ENCODE data around the gene PPP2R5E. TPM values are rescaled to one million over a fixed set of nuclear protein-coding genes. Genes with fewer than 3 reads are reported as not detected.

PPP2R5E gene
- total and polyA plus RNA-seq, 9 of the 15 experiments (the other 6 are each of a cell fraction or from before 2014, with no cell fraction given): 4.2 to 30.3 (median 11.0) TPM

GRCh38 chr14:63398952-63399351 lies 144.2 kb downstream of the PPP2R5E start:
- no peak overlapping the region for H3K4me2 ChIP-seq (ENCODE audit: insufficient read depth, low read length)
- intact Hi-C loops (cut with micrococcal nuclease): no loop called here
- DNase-seq (ENCODE audit: extremely low read depth in 1 of 4, low spot score in 3 of 4) (no peak), FAIRE-seq (no peak), ATAC-seq (no peak)
- no peaks in the 10 kb centered on the region for H3K27me3 ChIP-seq (ENCODE audit: control insufficient read depth in 2 of 2, insufficient read depth in 2 of 2, low read length in 2 of 2)
- in situ Hi-C loops (cut with MboI): loop anchor here (25.0 kb wide), 1 partner anchor 913 kb away; no protein-coding TSS in a partner anchor
- H3K27ac ChIP-seq (ENCODE audit: extremely low read depth, low read depth, low read length): no peak overlapping the region
- no peak for TF ChIP-seq TAL1 (IDR thresholded peaks at IDR 0.05)
- H3K4me1 ChIP-seq (replicated peaks in 1 of 2; ENCODE audit: control insufficient read depth in 2 of 2, insufficient read depth in 2 of 2, low read length in 2 of 2): no peaks in the 10 kb centered on the region
- H3K9me1 ChIP-seq (ENCODE audit: control insufficient read depth, insufficient read depth, low read length): no peaks in the 10 kb centered on the region
- H4K20me1 ChIP-seq (replicated peaks; ENCODE audit: control insufficient read depth, insufficient read depth, low read length): no peaks in the 10 kb centered on the region
- H3K9me3 ChIP-seq (replicated peaks; ENCODE audit: control insufficient read depth, insufficient read depth, low read depth, low read length): no peaks in the 10 kb centered on the region
- POLR2A ChIA-PET: no interaction called here
- peaks cover 2% of the 10 kb centered on the region; the same call in 1 of the 3 replicates for H3K36me3 ChIP-seq (ENCODE audit: control insufficient read depth, insufficient read depth, low read length)
- CTCF ChIA-PET (ENCODE audit: low intra/inter-chr PET ratio): no interaction called here
- WGBS (ENCODE audit: insufficient coverage, low coverage, missing lambda C conversion rate): 86% methylated on average over 3 of the region's 3 CpGs
- no peak overlapping the region for H3K4me3 ChIP-seq
- H2AFZ ChIP-seq (ENCODE audit: low read depth, low read length): no peak overlapping the region
- H3K9ac ChIP-seq (ENCODE audit: insufficient read depth in 1 of 2, low read depth in 2 of 2, low read length in 2 of 2): no peak overlapping the region
- no TSS peak for BruUV-seq (replicated peaks)
- no peaks in the 10 kb centered on the region for H3K79me2 ChIP-seq (ENCODE audit: control insufficient read depth, insufficient read depth, low read length)

GRCh38 chr14:63394841-63395240 lies 148.3 kb downstream of the PPP2R5E start:
- Histone ChIP-seq H3K4me1 (replicated peaks in 1 of 2; ENCODE audit: control insufficient read depth in 2 of 2, insufficient read depth in 2 of 2, low read length in 2 of 2) (no peaks in the 10 kb centered on the region), H3K27me3 (ENCODE audit: control insufficient read depth in 2 of 2, insufficient read depth in 2 of 2, low read length in 2 of 2) (no peaks in the 10 kb centered on the region), H2AFZ (ENCODE audit: low read depth, low read length) (no peak overlapping the region), H3K9me1 (ENCODE audit: control insufficient read depth, insufficient read depth, low read length) (no peaks in the 10 kb centered on the region), H3K4me3 (no peak overlapping the region), H3K4me2 (ENCODE audit: insufficient read depth, low read length) (no peak overlapping the region), H4K20me1 (replicated peaks; ENCODE audit: control insufficient read depth, insufficient read depth, low read length) (no peaks in the 10 kb centered on the region), H3K27ac (ENCODE audit: extremely low read depth, low read depth, low read length) (no peak overlapping the region), H3K79me2 (ENCODE audit: control insufficient read depth, insufficient read depth, low read length) (no peaks in the 10 kb centered on the region), H3K9ac (ENCODE audit: insufficient read depth in 1 of 2, low read depth in 2 of 2, low read length in 2 of 2) (no peak overlapping the region), H3K9me3 (replicated peaks; ENCODE audit: control insufficient read depth, insufficient read depth, low read depth, low read length) (no peaks in the 10 kb centered on the region), H3K36me3 (ENCODE audit: control insufficient read depth, insufficient read depth, low read length) (peaks cover 28% of the 10 kb centered on the region; the same call in 2 of the 3 replicates)
- intact Hi-C loops (cut with micrococcal nuclease): no loop called here
- in situ Hi-C loops (cut with MboI): loop anchor here (25.0 kb wide), 1 partner anchor 917 kb away; no protein-coding TSS in a partner anchor
- FAIRE-seq (no peak), ATAC-seq (no peak), DNase-seq (ENCODE audit: extremely low read depth in 1 of 4, low spot score in 3 of 4) (no peak)
- TF ChIP-seq BDP1 (IDR thresholded peaks at IDR 0.05; ENCODE audit: insufficient read depth, insufficient read length) (no peak), SMARCB1 (IDR thresholded peaks at IDR 0.05; ENCODE audit: insufficient read length, low read depth) (no peak), MAFF (IDR thresholded peaks at IDR 0.05; ENCODE audit: low read length) (no peak), ZNF584 (CRISPR knock-in tag; IDR thresholded peaks at IDR 0.05; ENCODE audit: low read depth) (no peak), DNMT1 (IDR thresholded peaks at IDR 0.05) (no peak), FOXP1 (CRISPR knock-in tag; IDR thresholded peaks at IDR 0.05) (no peak), BMI1 (IDR thresholded peaks at IDR 0.05; ENCODE audit: low read length) (no peak), KHSRP (IDR thresholded peaks at IDR 0.05) (no peak), SREBF1 (IDR thresholded peaks at IDR 0.05; ENCODE audit: borderline replicate concordance, low read depth, low read length) (no peak)
- whole genome bisulfite sequencing (ENCODE audit: insufficient coverage, low coverage, missing lambda C conversion rate): no CpG with 5 or more reads among the region's 1 CpG
- BruUV-seq (replicated peaks): no TSS peak
- ChIA-PET CTCF (ENCODE audit: low intra/inter-chr PET ratio) (no interaction called here), POLR2A (interaction anchor here (0.6 kb wide), 1 partner anchor 157 kb away, joined by 4 read pairs; no protein-coding TSS in a partner anchor)
